GM18502 (cell line): ENCODE data around the gene CYP2C9.

Experiments
- ATAC-seq: cut with Tn5 transposase; IDR thresholded peaks from one replicate; pipeline ENCODE4 v1.9.1; 2021; ENCODE audit warnings: mild to moderate bottlenecking; ENCODE audit not compliant: unreplicated experiment, poor library complexity

The CYP2C9 gene

GRCh38 chr10:95035332-95036295 is 97.2 kb downstream of the CYP2C9 start:
- ATAC-seq: no peak

GRCh38 chr10:95039281-95039680 is 100.8 kb downstream of the CYP2C9 start:
- ATAC-seq: no peak
